Left ventricle myocardium inferior (tissue), 1 donor: ENCODE results near the gene CRIP3. TPM values are rescaled to one million over a fixed set of nuclear protein-coding genes. Genes with fewer than 3 reads are reported as not detected.

Experiments
- total RNA-seq: library from RNA; stranded (reverse); fragmentation: NEBNext Ultra II Directional; extraction: Animal tissue kit (Norgen Biotek cat#: 25700); gene quantifications from one replicate; pipeline ENCODE4 v1.2.1, GENCODE V29; 2021
- donor health status: DM: no; HTN: yes; CAD: no; lungs with severe emphysema.

CRIP3 gene
- total RNA-seq, 1 donor from 2014 or later = 42.3 TPM

Other genes with a start within 250 kb of the CRIP3 start
- 94.9 TPM for gene MRPL2, start 249.4 kb downstream of the CRIP3 start, total RNA-seq
- gene KLC4, start 249.2 kb downstream of the CRIP3 start, total RNA-seq = 36.1 TPM
- gene PTK7, start 232.5 kb downstream of the CRIP3 start, total RNA-seq = 2.6 TPM
- gene SRF, start 137.6 kb downstream of the CRIP3 start, total RNA-seq = 61.8 TPM
- 14.7 TPM for gene CUL9, start 126.6 kb downstream of the CRIP3 start, total RNA-seq
- 27.7 TPM for gene DNPH1, start 79.3 kb downstream of the CRIP3 start, total RNA-seq
- 0.27 TPM for gene TTBK1, start 65.3 kb downstream of the CRIP3 start, total RNA-seq
- not detected for gene SLC22A7, start 10.6 kb downstream of the CRIP3 start, total RNA-seq
- gene ZNF318, start 60.8 kb upstream of the CRIP3 start, total RNA-seq = 12.5 TPM
- 11.7 TPM for gene ABCC10, start 118.7 kb upstream of the CRIP3 start, total RNA-seq
- 3.3 TPM for gene DLK2, start 146.7 kb upstream of the CRIP3 start, total RNA-seq
- gene TJAP1, start 168.7 kb upstream of the CRIP3 start, total RNA-seq = 24.1 TPM
- 1.6 TPM for gene LRRC73, start 201.5 kb upstream of the CRIP3 start, total RNA-seq
- gene YIPF3, start 208.1 kb upstream of the CRIP3 start, total RNA-seq = 69.9 TPM
- 14.7 TPM for gene POLR1C, start 208.3 kb upstream of the CRIP3 start, total RNA-seq